Peyer's patch (tissue), 4 donors: ENCODE results near the gene SYCE1L.

Experiments used
- POLR2A ChIP-seq, 2 donors: fragments of 450-650 bp; IDR thresholded peaks; one replicate each; pipeline ENCODE4 v1.5.1; 2017; ENCODE audit warnings: antibody characterized with exemption in 2 of 2, mild to moderate bottlenecking in 2 of 2, moderate library complexity in 2 of 2
- TF ChIP-seq, protein P1 (sequence below), 6 experiments: fragments of 450-650 bp in 4 of 6; fragments of 200-600 bp in 2 of 6; sonication (generic) in 1 of 6; IDR thresholded peaks; one replicate each; pipeline ENCODE4 v1.5.1; 2017 to 2019; ENCODE audit warnings: antibody characterized with exemption in 6 of 6, mild to moderate bottlenecking in 3 of 6, moderate library complexity in 1 of 6

DNA sequence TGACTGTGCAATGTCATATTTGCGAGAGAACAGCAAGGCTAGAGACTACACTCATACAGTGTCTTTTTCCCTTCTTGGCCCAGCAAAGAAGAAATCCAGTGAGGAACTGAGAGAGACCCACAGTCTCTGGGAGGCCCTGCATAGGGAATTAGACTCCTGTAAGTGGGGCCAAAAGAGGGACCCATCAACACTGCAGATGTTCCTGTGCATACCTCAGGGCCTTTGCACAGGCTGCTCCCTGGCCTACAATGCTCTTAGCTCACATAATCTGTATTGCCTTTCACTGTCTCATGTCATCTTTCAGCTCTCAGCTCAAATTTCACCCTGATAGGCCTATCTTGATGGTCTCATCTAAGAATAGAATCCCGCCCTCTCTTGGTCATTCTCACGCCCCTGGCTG, 9.2 kb downstream of the SYCE1L start:
- TF ChIP-seq, protein P1, sequence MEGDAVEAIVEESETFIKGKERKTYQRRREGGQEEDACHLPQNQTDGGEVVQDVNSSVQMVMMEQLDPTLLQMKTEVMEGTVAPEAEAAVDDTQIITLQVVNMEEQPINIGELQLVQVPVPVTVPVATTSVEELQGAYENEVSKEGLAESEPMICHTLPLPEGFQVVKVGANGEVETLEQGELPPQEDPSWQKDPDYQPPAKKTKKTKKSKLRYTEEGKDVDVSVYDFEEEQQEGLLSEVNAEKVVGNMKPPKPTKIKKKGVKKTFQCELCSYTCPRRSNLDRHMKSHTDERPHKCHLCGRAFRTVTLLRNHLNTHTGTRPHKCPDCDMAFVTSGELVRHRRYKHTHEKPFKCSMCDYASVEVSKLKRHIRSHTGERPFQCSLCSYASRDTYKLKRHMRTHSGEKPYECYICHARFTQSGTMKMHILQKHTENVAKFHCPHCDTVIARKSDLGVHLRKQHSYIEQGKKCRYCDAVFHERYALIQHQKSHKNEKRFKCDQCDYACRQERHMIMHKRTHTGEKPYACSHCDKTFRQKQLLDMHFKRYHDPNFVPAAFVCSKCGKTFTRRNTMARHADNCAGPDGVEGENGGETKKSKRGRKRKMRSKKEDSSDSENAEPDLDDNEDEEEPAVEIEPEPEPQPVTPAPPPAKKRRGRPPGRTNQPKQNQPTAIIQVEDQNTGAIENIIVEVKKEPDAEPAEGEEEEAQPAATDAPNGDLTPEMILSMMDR (IDR thresholded peaks at IDR 0.05): no peak
- TF ChIP-seq POLR2A (IDR thresholded peaks at IDR 0.05): no peak
